ENCODE results near the gene SH3GLB1.

SH3GLB1 gene

GRCh38 chr1:86714561-86715244 is 10.3 kb downstream of the SH3GLB1 start:
- DNase-seq, result no peak
- Mint-ChIP-seq H3K4me1 (peaks cover 10% of the 10 kb centered on the region), H3K36me3 (ENCODE audit: low read depth) (peaks cover 17% of the 10 kb centered on the region), H3K9me3 (no peaks in the 10 kb centered on the region), H3K27me3 (ENCODE audit: low read depth, poor library complexity) (no peaks in the 10 kb centered on the region), H3K27ac (no peak overlapping the region), H3K4me3 (no peak overlapping the region)
- TF ChIP-seq CTCF (IDR thresholded peaks at IDR 0.05), result no peak

GRCh38 chr1:86718786-86719185 is 14.4 kb downstream of the SH3GLB1 start:
- Mint-ChIP-seq H3K4me1 (peaks cover 5% of the 10 kb centered on the region), H3K4me3 (no peak overlapping the region), H3K36me3 (ENCODE audit: low read depth) (peaks cover 33% of the 10 kb centered on the region), H3K27ac (no peak overlapping the region), H3K27me3 (ENCODE audit: low read depth, poor library complexity) (no peaks in the 10 kb centered on the region), H3K9me3 (no peaks in the 10 kb centered on the region)
- DNase-seq, result no peak
- TF ChIP-seq CTCF (IDR thresholded peaks at IDR 0.05), result no peak

- Mint-ChIP-seq H3K27me3 (ENCODE audit: low read depth, poor library complexity) (no peaks in the 10 kb centered on the region), H3K27ac (no peak overlapping the region), H3K4me3 (no peak overlapping the region), H3K4me1 (no peaks in the 10 kb centered on the region), H3K36me3 (ENCODE audit: low read depth) (peaks cover 32% of the 10 kb centered on the region), H3K9me3 (no peaks in the 10 kb centered on the region)
- DNase-seq, result no peak
- TF ChIP-seq CTCF (IDR thresholded peaks at IDR 0.05), result no peak
These were observed 27.0 kb downstream of the SH3GLB1 start for GRCh38 chr1:86731416-86731815.

- H3K27me3 Mint-ChIP-seq (ENCODE audit: low read depth, poor library complexity), result no peaks in the 10 kb centered on the region
- DNase-seq, result no peak
- no peaks in the 10 kb centered on the region for H3K4me1 Mint-ChIP-seq
- no peaks in the 10 kb centered on the region for H3K9me3 Mint-ChIP-seq
- H3K4me3 Mint-ChIP-seq, result no peak overlapping the region
- H3K27ac Mint-ChIP-seq, result no peak overlapping the region
- peaks cover 33% of the 10 kb centered on the region for H3K36me3 Mint-ChIP-seq (ENCODE audit: low read depth)
- no peak for TF ChIP-seq CTCF (IDR thresholded peaks at IDR 0.05)
These were observed 29.0 kb downstream of the SH3GLB1 start for GRCh38 chr1:86733340-86733739.

GRCh38 chr1:86739648-86740509 is 35.5 kb downstream of the SH3GLB1 start:
- peaks cover 41% of the 10 kb centered on the region for H3K36me3 Mint-ChIP-seq (ENCODE audit: low read depth)
- no peak for DNase-seq
- H3K4me3 Mint-ChIP-seq, result no peak overlapping the region
- H3K27me3 Mint-ChIP-seq (ENCODE audit: low read depth, poor library complexity), result no peaks in the 10 kb centered on the region
- H3K4me1 Mint-ChIP-seq, result no peaks in the 10 kb centered on the region
- no peak for TF ChIP-seq CTCF (IDR thresholded peaks at IDR 0.05)
- H3K9me3 Mint-ChIP-seq, result no peaks in the 10 kb centered on the region
- H3K27ac Mint-ChIP-seq, result no peak overlapping the region

Data from nephron progenitor cell (in vitro differentiated cells).